ENCODE measurements around the gene PIM1. TPM values are rescaled to one million over a fixed set of nuclear protein-coding genes. Genes with fewer than 3 reads are reported as not detected.

The PIM1 gene
- total and polyA plus RNA-seq, 4 donors: 12.4 to 24.9 (median 17.5) TPM

DNA sequence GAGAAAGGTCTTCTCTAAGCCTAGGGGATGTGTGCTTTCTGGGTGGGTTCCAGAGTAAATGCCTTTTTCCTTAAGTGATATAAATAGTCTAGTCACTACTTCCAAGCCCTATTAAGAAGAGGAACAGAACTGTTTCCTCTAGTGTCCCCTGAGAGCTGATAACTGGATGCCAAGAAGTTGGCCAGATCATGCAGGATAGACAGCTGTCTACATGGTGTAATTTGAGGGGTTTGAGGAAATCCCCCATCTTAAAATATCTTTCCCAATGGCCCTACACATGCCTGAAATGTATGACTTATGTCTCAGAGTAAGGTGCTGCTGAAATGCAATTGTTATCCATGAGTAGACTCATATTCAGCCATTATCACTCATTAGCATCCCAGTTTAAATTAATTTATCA, 20.2 kb upstream of the PIM1 start:
- Histone ChIP-seq H3K36me3 (ENCODE audit: control insufficient read depth, insufficient read depth, low read length) (no peaks in the 10 kb centered on the region), H3K27ac (ENCODE audit: low read depth, low read length) (no peak overlapping the region), H3K4me1 (ENCODE audit: control insufficient read depth, insufficient read depth, low read length) (no peaks in the 10 kb centered on the region), H3K27me3 (ENCODE audit: control insufficient read depth, insufficient read depth, low read length) (no peaks in the 10 kb centered on the region), H3K4me3 (ENCODE audit: low read depth, low read length) (no peak overlapping the region), H3K9me3 (ENCODE audit: control insufficient read depth, insufficient read depth, low read length) (no peaks in the 10 kb centered on the region)
- no peak for DNase-seq (ENCODE audit: low read depth in 4 of 6, low spot score in 6 of 6)

DNA sequence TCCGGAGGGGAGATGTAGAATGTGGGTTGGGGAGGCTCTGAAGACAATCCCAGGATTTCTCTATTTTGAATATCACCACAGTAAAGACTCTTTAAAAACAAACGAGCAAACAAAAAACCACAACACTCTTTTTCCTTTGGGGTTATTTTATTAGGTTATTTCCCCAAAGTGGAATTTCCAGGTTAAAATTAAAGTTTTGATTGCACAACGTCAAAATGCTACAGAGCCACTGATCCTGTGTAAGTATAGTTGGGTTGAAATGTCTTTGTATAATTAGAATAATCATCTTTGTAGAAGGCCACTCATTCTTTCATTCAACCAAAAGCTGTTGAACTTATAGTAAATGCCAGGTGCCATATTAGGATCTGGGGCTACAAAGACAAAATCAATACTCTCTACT, 19.6 kb upstream of the PIM1 start:
- Histone ChIP-seq H3K9me3 (ENCODE audit: control insufficient read depth, insufficient read depth, low read length) (no peaks in the 10 kb centered on the region), H3K27me3 (ENCODE audit: control insufficient read depth, insufficient read depth, low read length) (no peaks in the 10 kb centered on the region), H3K36me3 (ENCODE audit: control insufficient read depth, insufficient read depth, low read length) (no peaks in the 10 kb centered on the region), H3K27ac (ENCODE audit: low read depth, low read length) (no peak overlapping the region), H3K4me3 (ENCODE audit: low read depth, low read length) (no peak overlapping the region), H3K4me1 (ENCODE audit: control insufficient read depth, insufficient read depth, low read length) (no peaks in the 10 kb centered on the region)
- DNase-seq (ENCODE audit: low read depth in 4 of 6, low spot score in 6 of 6): no peak
- WGBS (ENCODE audit: insufficient coverage): no CpG with 5 or more reads among the region's 3 CpGs

DNA sequence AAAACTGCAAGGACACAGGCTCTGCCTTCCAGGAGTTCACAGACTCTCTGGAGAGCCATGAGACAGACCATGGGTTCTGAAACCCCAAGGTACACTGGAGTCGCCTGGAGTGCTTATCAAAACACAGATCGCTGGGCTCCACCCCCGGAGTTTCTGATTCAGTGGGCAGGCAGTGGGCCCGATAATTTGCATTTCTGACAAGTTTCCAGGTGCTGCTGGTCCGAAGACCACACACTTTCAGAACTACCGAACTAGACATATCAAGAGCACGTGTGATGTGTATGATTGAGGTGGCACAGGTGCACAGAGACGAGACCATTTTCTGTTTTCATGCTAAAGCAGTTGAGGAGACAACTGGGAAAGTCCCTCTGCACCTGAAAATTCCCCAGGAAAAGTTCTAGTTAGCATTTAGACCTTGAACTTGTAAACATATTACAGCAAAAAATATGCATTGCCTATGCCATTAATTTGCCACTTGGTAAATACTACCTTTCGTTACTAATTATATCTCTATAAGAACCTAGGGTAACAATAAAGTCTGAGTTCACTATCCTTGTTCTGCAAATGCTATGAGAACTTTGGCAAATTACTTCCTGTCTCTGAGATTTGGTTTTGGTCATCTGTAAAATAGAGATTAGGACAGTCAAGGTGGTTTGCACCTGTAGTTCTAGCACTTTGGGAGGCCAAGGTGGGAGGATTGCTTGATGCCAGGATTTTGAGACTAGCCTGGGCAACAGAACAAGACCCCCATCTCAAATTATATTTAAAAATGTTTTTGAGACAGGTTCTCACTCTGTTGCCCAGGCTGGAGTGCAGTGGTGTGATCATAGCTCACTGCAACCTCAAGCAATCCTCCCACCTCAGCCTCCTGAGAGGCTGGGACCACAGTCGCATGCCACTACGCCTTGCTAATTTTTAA, 14.3 kb upstream of the PIM1 start:
- no peaks in the 10 kb centered on the region for H3K9me3 ChIP-seq (ENCODE audit: control insufficient read depth, insufficient read depth, low read length)
- DNase-seq (ENCODE audit: low read depth in 4 of 6, low spot score in 6 of 6): no peak
- WGBS (ENCODE audit: insufficient coverage): 45% methylated on average over 4 of the region's 11 CpGs

DNA sequence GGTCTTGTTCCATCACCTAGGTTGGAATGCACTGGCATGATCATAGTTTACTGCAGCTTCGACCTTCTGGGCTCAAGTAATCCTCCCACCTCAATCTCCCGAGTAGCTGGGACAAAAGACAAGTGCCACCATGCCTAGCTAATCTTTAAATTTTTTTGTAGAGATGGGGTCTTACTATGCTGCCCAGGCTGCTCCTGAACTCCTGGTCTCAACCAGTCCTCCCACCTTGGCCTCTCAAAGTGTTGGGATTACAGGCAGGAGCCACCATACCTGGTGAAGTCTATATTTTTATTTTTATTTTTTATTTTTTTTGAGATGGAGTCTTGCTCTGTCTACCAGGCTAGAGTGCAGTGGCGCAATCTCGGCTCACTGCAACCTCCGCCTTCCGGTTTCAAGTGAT, 11.4 kb upstream of the PIM1 start:
- H3K4me1 ChIP-seq (ENCODE audit: control insufficient read depth, insufficient read depth, low read length): no peaks in the 10 kb centered on the region
- no peak overlapping the region for H3K27ac ChIP-seq (ENCODE audit: low read depth, low read length)
- no peak overlapping the region for H3K4me3 ChIP-seq (ENCODE audit: low read depth, low read length)
- no peaks in the 10 kb centered on the region for H3K36me3 ChIP-seq (ENCODE audit: control insufficient read depth, insufficient read depth, low read length)
- no peak for DNase-seq (ENCODE audit: low read depth in 4 of 6, low spot score in 6 of 6)
- H3K27me3 ChIP-seq (ENCODE audit: control insufficient read depth, insufficient read depth, low read length): no peaks in the 10 kb centered on the region
- no peaks in the 10 kb centered on the region for H3K9me3 ChIP-seq (ENCODE audit: control insufficient read depth, insufficient read depth, low read length)
- WGBS (ENCODE audit: insufficient coverage): 100% methylated on average over 4 of the region's 6 CpGs

More for the DNA sequence above, 14.3 kb upstream of the PIM1 start:
- H3K36me3 ChIP-seq (ENCODE audit: control insufficient read depth, insufficient read depth, low read length): no peaks in the 10 kb centered on the region
- H3K4me3 ChIP-seq (ENCODE audit: low read depth, low read length): no peak overlapping the region
- H3K27ac ChIP-seq (ENCODE audit: low read depth, low read length): no peak overlapping the region
- H3K4me1 ChIP-seq (ENCODE audit: control insufficient read depth, insufficient read depth, low read length): no peaks in the 10 kb centered on the region
- no peaks in the 10 kb centered on the region for H3K27me3 ChIP-seq (ENCODE audit: control insufficient read depth, insufficient read depth, low read length)

DNA sequence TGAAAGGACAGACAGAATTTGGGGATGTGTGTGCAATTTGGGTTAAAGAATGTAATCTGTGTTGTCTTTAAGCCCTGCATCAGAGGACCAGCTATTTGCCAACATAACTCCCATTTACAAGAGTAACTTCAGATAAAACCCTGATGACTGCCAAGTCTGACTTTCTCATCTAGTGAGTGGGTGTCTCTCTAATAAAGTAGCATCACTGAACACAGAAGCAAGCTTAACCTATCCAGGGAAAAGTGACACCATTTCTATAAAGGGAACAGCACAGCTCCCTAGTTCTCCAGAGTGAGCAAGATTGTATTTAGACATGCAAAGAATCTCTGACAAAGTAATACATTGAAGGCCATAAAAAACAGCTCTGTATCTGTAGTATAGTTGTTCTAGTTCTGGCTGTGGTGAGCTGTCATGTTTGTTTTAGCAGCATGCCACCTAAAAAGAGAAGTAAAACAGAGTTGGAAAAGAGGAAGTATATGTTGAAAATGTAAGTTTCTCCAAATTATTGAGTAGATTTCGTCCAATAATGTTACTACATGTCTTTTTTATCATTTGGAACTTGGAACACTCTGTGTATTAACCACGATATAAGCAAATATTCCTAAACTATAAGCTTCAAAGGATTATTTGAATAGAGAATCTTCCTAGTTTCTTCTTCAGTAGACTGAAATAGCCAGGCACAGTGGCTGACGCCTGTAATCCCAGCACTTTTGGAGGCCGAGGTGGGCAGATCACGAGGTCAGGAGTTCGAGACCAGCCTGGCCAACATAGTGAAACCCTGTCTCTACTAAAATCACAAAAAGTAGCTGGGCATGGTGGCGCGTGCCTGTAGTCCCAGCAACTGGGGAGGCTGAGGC, 8.8 kb upstream of the PIM1 start:
- Histone ChIP-seq H3K36me3 (ENCODE audit: control insufficient read depth, insufficient read depth, low read length) (no peaks in the 10 kb centered on the region), H3K27ac (ENCODE audit: low read depth, low read length) (peak overlapping the region; percentile 70)
- 96% methylated on average over 4 of the region's 8 CpGs for WGBS (ENCODE audit: insufficient coverage)

DNA sequence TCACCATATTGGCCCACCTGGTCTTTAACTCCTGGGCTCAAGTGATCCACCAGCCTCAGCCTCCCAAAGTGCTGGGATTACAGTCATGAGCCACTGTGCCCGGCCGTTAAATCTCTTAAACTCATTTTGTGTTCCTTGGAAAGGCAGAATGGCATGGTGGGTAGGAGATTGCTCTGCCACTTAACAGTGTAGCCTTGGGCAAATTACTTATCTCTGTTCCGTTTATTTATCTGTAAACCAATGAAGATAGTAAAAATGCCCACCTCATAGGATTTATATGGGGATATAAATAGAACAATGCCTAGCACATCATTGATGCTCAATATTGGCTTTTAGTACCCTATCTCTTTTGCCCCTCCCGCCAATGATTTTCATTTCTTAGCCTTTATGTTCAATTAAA, 7.2 kb upstream of the PIM1 start:
- no peaks in the 10 kb centered on the region for H3K4me1 ChIP-seq (ENCODE audit: control insufficient read depth, insufficient read depth, low read length)
- H3K4me3 ChIP-seq (ENCODE audit: low read depth, low read length): no peak overlapping the region
- DNase-seq (ENCODE audit: low read depth in 4 of 6, low spot score in 6 of 6): no peak
- no peaks in the 10 kb centered on the region for H3K9me3 ChIP-seq (ENCODE audit: control insufficient read depth, insufficient read depth, low read length)
- no CpG with 5 or more reads among the region's 4 CpGs for WGBS (ENCODE audit: insufficient coverage)
- H3K27me3 ChIP-seq (ENCODE audit: control insufficient read depth, insufficient read depth, low read length): no peaks in the 10 kb centered on the region
- no peaks in the 10 kb centered on the region for H3K36me3 ChIP-seq (ENCODE audit: control insufficient read depth, insufficient read depth, low read length)
- H3K27ac ChIP-seq (ENCODE audit: low read depth, low read length): no peak overlapping the region

More for the DNA sequence above, 8.8 kb upstream of the PIM1 start:
- H3K4me1 ChIP-seq (ENCODE audit: control insufficient read depth, insufficient read depth, low read length): no peaks in the 10 kb centered on the region
- H3K27me3 ChIP-seq (ENCODE audit: control insufficient read depth, insufficient read depth, low read length): no peaks in the 10 kb centered on the region
- no peak overlapping the region for H3K4me3 ChIP-seq (ENCODE audit: low read depth, low read length)
- DNase-seq (ENCODE audit: low read depth in 4 of 6, low spot score in 6 of 6): peak in 1 of 6 donors; percentile 51
- H3K9me3 ChIP-seq (ENCODE audit: control insufficient read depth, insufficient read depth, low read length): no peaks in the 10 kb centered on the region

DNA sequence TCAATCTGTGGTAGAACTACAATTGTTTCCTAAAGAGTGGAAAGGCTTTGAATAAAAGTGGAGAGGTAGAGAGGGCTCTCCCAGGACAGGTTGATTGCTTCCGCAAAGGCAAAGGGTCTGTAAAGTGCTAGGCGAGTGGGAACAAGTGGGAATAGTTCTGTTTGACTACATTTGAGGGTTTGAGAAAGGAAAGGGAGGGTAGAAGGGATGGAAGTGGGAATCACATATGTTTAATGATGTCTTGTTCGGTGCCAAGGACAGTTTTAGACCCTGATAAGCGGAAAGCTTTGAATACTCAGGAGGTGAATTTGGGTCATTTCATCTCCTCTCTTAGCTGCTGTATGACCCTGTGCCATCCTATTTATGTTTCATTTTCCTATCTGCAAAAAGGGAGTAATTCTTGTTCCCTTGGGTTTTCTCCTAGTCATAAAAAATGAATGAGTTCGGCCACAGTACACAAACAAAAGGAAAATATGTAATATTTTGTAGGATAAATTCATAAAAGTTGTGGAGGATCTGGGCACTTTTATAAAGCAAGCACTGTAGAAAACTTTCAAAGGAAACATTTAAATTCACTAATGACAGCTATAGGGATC, 1.7 kb upstream of the PIM1 start:
- Histone ChIP-seq H3K4me3 (ENCODE audit: low read depth, low read length) (no peak overlapping the region), H3K4me1 (ENCODE audit: control insufficient read depth, insufficient read depth, low read length) (peaks cover 23% of the 10 kb centered on the region), H3K27me3 (ENCODE audit: control insufficient read depth, insufficient read depth, low read length) (no peaks in the 10 kb centered on the region), H3K9me3 (ENCODE audit: control insufficient read depth, insufficient read depth, low read length) (no peaks in the 10 kb centered on the region), H3K36me3 (ENCODE audit: control insufficient read depth, insufficient read depth, low read length) (peaks cover 14% of the 10 kb centered on the region), H3K27ac (ENCODE audit: low read depth, low read length) (peak overlapping the region; percentile 97)
- DNase-seq (ENCODE audit: low read depth in 4 of 6, low spot score in 6 of 6): peak in 1 of 6 donors; percentile 47
- WGBS (ENCODE audit: insufficient coverage): 57% methylated on average over 2 of the region's 5 CpGs

DNA sequence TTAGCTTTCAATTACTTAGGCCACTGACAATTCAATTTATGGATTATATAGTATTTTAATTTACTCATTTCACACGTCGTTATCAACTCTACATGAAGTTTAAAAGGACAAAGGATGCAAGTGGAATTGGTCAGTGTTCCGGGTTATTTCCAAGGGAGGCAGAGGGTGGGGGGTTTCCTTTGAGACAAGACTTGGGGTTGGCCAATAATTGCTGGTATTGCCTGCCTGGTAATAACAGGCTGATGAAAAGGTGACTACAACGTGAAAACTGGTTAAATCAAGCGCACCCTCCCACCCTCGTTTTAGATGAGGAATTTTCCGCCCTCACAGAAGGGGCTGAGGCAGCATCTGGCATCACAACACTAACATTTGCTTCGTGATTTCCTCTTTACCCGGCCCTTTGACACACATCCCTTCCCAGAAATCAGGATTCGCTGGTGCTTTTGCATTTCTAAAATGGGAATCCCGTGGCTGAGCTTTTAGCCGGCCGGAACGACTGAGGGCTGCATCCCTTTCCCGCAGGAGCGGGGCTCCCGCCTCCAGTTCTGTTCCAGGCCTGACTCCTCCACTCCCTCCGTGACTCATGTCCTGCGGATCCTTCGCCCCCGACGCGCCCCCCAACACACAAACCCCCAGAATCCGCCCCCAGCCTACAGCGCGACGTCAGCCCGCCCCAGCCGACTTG, 999 bp upstream of the PIM1 start:
- H3K4me3 ChIP-seq (ENCODE audit: low read depth, low read length): peak overlapping the region; percentile 85
- H3K27me3 ChIP-seq (ENCODE audit: control insufficient read depth, insufficient read depth, low read length): no peaks in the 10 kb centered on the region
- H3K27ac ChIP-seq (ENCODE audit: low read depth, low read length): peak overlapping the region; percentile 97
- H3K36me3 ChIP-seq (ENCODE audit: control insufficient read depth, insufficient read depth, low read length): peaks cover 20% of the 10 kb centered on the region
- 2% methylated on average over 22 of the region's 29 CpGs for WGBS (ENCODE audit: insufficient coverage)
- peaks cover 23% of the 10 kb centered on the region for H3K4me1 ChIP-seq (ENCODE audit: control insufficient read depth, insufficient read depth, low read length)
- H3K9me3 ChIP-seq (ENCODE audit: control insufficient read depth, insufficient read depth, low read length): no peaks in the 10 kb centered on the region
- peak in 3 of 6 donors; percentile 35 to 87 (median 57) for DNase-seq (ENCODE audit: low read depth in 4 of 6, low spot score in 6 of 6)
